ENCODE data around the gene CYFIP1.

The CYFIP1 gene

DNA sequence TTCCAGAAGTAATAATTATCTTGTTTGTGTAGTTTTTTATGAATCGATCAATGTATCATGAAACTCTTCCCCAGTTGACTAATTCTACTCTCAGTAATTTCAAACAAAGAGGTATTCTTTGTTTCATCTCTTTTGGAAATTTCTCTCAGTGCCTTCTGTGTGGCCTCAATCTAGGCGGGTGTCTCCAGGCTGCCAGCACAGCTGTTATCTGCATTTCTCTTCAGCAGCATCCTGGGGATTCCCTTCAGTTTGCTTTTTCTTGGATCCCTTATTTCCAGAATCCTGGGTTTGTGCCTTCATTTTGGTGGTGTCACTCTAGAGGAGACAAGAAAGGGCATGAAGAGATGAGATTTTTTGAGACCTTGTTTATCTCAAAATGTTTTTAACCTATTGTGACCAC, 119.0 kb downstream of the CYFIP1 start:
- no peak for DNase-seq

- DNase-seq, result no peak
Measured at GRCh38 chr15:22856659-22857058, 123.5 kb downstream of the CYFIP1 start.

DNA sequence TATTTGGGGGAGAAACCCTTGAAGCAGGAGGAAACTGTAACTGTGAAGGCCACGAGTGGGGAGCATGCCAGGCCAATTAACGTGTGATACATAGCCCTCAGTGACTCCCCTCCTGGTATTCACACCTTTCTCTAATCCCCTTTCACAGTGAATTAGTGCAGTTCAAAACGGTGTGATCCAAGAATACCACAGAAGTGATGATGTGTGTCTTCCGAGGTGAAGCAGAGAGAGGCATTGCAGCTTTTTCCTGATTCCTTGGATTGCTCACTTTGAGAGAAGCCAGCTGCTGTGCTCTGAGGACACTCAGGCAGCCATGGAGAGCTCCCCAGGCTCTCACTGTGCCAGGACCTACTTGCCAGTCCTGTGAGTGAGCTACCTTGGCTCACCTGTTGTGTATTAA, 124.4 kb downstream of the CYFIP1 start:
- DNase-seq, result no peak

DNA sequence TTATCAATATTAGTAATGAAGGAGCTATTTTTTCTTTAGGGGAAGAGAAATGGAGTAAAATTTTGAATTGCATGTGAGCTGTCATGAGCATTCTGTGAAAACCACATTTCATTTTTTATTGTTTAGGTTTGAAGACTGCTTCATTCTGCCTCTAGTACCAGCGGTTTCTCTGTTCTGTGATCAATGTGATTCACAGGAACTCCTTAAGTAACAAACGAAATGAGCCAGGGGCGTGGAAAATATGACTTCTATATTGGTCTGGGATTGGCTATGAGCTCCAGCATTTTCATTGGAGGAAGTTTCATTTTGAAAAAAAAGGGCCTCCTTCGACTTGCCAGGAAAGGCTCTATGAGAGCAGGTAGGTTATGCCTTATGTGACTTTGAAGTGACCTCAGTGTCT, 128.7 kb downstream of the CYFIP1 start:
- no peak for DNase-seq

DNA sequence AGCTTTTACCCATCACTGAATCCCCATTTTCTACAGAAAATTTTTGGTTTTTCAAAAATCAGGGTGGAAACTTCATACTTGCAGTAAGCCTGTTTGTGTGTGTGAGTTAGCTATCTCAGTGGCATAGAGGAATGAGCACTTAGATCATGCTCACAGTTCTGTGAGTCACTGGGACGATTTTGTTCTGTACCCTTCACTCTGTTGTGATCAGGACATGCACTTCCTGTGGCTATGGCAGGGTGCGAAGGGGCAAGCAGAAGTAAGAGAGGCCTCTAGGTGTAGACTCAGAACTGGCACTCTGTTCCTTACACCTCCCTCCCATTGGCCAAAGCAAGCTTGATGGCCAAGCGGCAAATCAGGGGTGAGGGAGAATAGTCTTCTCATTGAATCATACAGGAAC, 130.1 kb downstream of the CYFIP1 start:
- DNase-seq, result no peak

DNA sequence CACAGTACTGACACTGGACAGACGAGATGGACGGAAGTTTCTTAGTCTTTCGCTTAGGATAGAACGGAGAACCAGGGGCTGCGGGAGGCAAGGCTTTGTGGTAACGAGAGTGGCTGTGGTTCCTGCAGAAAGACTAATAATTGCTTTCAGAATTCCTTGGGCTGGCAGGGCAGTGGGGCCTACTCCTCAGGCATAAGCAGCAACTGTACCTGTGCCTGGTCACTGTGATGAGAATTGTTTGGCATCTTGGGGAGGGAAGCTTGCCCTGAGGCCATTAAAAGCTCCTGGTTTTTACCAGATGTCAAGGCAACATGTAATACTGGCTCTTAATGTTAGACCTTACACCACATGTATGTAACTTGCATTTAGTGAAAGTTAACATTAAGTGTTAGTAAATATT, 134.1 kb downstream of the CYFIP1 start:
- DNase-seq, result no peak

GRCh38 chr15:22845289-22845900, 134.8 kb downstream of the CYFIP1 start:
- DNase-seq, result no peak

GRCh38 chr15:22844421-22845288, 135.5 kb downstream of the CYFIP1 start:
- no peak for DNase-seq

DNA sequence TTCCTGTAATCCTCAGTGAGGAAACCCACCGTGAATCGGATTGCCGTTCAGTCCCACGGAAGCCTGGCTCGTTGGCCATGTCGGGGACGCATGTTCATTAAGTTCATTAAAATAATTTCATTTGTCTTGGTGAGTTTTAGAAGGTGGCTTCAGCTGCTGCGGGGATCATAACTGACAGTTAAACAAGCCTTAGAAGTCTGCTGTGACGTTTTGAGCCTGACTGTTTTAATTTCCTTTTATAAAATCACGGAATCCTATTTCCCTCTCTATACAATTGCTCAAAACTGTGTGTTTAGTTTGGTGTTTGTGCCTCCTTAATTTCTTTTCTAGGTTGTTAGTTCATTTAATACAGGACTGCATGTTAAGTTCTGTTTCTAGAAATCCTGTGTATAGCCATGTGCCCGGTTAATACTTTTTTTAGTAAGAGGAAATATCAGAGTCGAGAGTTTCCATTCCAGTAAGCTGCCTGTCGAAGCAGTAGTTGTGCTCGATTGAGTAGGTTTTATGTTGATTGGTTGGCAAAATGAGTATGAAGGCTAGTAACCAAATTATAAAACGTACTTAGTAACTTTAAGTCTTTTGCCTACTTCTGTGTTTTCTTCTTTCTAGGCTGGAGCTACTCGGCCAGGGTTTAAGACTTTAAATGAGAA, 141.0 kb downstream of the CYFIP1 start:
- peak; percentile 9 to 34 for DNase-seq

- peak; percentile 98 for DNase-seq
Measured at GRCh38 chr15:22838292-22839042, 141.7 kb downstream of the CYFIP1 start, which contains the start of gene NIPA2. Gene NIPA2 (plus strand): TSS chr15:22838666. CDS start chr15:22851732, 13,066 bp downstream.

- DNase-seq, result no peak
Measured at GRCh38 chr15:22831473-22831872, 148.7 kb downstream of the CYFIP1 start.

- DNase-seq, result no peak
Measured at GRCh38 chr15:22827125-22827524, 153.0 kb downstream of the CYFIP1 start.

- DNase-seq, result no peak
Measured at GRCh38 chr15:22823495-22824128, 156.6 kb downstream of the CYFIP1 start.

DNA sequence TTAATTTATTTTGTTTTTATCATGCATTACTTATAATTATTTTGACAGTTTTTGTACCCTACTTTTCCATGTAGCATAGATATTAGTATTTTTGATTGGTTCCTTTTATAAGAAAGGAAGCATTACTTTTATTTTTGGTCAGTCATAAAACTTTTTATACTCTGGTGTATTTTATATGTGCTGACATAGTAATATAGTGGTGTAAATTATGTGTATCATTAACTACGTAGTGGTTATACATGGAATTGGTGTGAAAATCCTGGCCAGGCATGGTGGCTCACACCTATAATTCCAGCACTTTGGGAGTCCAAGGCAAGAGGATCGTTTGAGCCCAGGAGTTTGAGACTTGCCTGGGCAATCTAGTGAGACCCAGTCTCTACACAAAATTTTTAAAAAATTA, 160.5 kb downstream of the CYFIP1 start:
- DNase-seq, result no peak

Measured in CD4-positive, alpha-beta T cell treated with Interferon alpha-2 for 1 hour (primary cell).